IPS-11a (cell line): Measurements from ENCODE around the gene SYNDIG1.

ENCODE experiments used
- H3K4me3 ChIP-seq: one replicate; pipeline ENCODE4 v1.5.1; 2013; ENCODE audit warnings: low read depth, low read length, control low read depth

Gene SYNDIG1

GRCh38 chr20:24559114-24559732, 89.8 kb downstream of the SYNDIG1 start:
- no peak overlapping the region for H3K4me3 ChIP-seq

GRCh38 chr20:24560571-24561491, 91.4 kb downstream of the SYNDIG1 start:
- no peak overlapping the region for H3K4me3 ChIP-seq

GRCh38 chr20:24565835-24566351, 96.5 kb downstream of the SYNDIG1 start:
- no peak overlapping the region for H3K4me3 ChIP-seq

- no peak overlapping the region for H3K4me3 ChIP-seq
Observed at GRCh38 chr20:24566656-24567055, 97.2 kb downstream of the SYNDIG1 start.

GRCh38 chr20:24567508-24567907, 98.1 kb downstream of the SYNDIG1 start:
- no peak overlapping the region for H3K4me3 ChIP-seq

- no peak overlapping the region for H3K4me3 ChIP-seq
Observed at GRCh38 chr20:24568842-24569241, 99.4 kb downstream of the SYNDIG1 start.

GRCh38 chr20:24571159-24571558, 101.7 kb downstream of the SYNDIG1 start:
- no peak overlapping the region for H3K4me3 ChIP-seq

- H3K4me3 ChIP-seq = no peak overlapping the region
Observed at GRCh38 chr20:24572140-24572539, 102.7 kb downstream of the SYNDIG1 start.

GRCh38 chr20:24572862-24573261, 103.4 kb downstream of the SYNDIG1 start:
- H3K4me3 ChIP-seq = no peak overlapping the region

GRCh38 chr20:24573557-24573956, 104.1 kb downstream of the SYNDIG1 start:
- no peak overlapping the region for H3K4me3 ChIP-seq

GRCh38 chr20:24574307-24574706, 104.9 kb downstream of the SYNDIG1 start:
- H3K4me3 ChIP-seq = no peak overlapping the region

GRCh38 chr20:24574797-24575196, 105.4 kb downstream of the SYNDIG1 start:
- no peak overlapping the region for H3K4me3 ChIP-seq

GRCh38 chr20:24575811-24576210, 106.4 kb downstream of the SYNDIG1 start:
- H3K4me3 ChIP-seq = no peak overlapping the region

- H3K4me3 ChIP-seq = no peak overlapping the region
Observed at GRCh38 chr20:24576447-24576846, 107.0 kb downstream of the SYNDIG1 start.

GRCh38 chr20:24577271-24577909, 108.0 kb downstream of the SYNDIG1 start:
- H3K4me3 ChIP-seq = no peak overlapping the region

- H3K4me3 ChIP-seq = no peak overlapping the region
Observed at GRCh38 chr20:24578567-24579415, 109.4 kb downstream of the SYNDIG1 start.

GRCh38 chr20:24579475-24579874, 110.0 kb downstream of the SYNDIG1 start:
- no peak overlapping the region for H3K4me3 ChIP-seq

- H3K4me3 ChIP-seq = no peak overlapping the region
Observed at GRCh38 chr20:24580006-24580405, 110.6 kb downstream of the SYNDIG1 start.

- no peak overlapping the region for H3K4me3 ChIP-seq
Observed at GRCh38 chr20:24580855-24581254, 111.4 kb downstream of the SYNDIG1 start.

- H3K4me3 ChIP-seq = no peak overlapping the region
Observed at GRCh38 chr20:24581443-24582170, 112.2 kb downstream of the SYNDIG1 start.
